OCI-M1 (cell line): ENCODE results near the gene POU2F1.

ENCODE experiments used
- DNase-seq: peaks from one replicate; lab custom pipeline; 2025; lab: John Stamatoyannopoulos, UW

Gene POU2F1

GRCh38 chr1:167367705-167368104, 147.0 kb downstream of the POU2F1 start:
- DNase-seq, result no peak

DNA sequence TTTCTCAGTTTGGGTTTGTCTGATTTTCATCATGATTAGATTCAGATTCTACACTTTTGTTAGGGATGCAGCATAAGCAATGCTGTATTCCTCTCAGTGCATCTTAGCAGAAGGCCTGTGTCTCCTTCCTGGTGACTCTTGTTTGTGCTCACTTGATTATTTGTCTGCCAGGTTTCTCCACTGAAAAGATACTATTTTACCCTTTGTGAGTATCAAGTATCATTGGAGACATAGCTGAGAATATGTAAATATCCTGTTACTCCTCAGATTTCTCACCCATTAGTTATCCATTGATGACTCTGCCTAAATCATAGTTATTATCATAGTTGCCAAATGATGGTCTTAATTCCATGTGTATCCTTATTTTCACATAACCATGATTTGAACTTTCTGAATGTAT, 148.5 kb downstream of the POU2F1 start:
- DNase-seq, result no peak

DNA sequence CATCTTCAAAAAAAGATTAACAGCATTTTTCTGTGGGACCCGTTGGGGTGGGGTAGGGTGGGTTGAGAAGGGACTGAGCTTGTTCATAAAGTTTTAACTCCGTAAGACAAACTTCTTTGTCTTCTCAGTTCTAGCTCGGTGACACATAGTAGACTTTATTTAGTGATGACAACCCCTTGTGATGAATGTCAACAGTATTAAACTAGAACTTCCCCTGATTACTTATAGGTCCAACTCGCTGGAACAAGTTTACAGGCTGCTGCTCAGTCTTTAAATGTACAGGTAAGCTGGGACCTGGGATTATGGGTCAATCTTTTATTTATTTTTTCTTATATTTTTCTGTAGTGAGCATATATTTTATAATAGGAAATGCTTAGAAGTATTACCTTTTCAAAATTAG, 149.2 kb downstream of the POU2F1 start:
- DNase-seq, result no peak

DNA sequence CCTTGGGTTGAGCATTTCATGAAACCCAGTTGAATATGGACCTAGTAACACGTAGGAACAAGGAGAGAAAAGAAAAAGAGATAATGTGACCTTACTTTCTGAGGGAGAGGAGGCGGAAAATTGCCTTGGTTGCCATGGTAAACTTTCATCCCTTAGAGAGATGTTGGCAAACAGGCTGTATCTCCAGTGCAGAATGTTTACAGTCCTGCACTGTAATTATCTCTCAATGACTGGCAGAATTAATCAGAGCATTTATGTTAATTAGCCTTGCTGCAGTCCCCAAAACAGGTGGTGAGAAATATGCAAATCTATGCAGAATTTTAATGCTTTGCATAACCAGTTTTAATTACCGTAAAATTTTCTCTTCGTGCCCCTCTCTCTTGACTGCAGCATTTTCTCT, 150.3 kb downstream of the POU2F1 start:
- DNase-seq, result no peak

DNA sequence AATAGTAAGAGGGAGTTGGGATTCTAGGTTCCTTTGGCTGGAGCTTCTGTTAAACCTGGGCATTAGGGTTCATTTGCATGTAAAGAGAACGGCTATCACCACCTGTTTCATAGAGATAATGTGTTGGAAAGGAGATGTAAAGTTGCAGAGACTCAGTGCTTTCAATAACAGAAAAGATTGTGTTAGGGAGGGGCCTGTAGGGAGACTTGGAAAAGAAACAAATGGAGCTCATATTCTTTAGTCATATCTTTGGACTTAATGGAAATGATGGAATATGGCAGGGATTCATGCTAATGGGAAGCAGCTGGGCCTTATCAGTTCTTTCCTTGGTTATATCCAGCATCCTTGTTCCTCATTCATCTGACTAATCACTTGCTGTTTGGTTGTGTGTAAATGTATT, 152.7 kb downstream of the POU2F1 start:
- peak; percentile 19 for DNase-seq

GRCh38 chr1:167373986-167374385, 153.3 kb downstream of the POU2F1 start:
- DNase-seq, result no peak

DNA sequence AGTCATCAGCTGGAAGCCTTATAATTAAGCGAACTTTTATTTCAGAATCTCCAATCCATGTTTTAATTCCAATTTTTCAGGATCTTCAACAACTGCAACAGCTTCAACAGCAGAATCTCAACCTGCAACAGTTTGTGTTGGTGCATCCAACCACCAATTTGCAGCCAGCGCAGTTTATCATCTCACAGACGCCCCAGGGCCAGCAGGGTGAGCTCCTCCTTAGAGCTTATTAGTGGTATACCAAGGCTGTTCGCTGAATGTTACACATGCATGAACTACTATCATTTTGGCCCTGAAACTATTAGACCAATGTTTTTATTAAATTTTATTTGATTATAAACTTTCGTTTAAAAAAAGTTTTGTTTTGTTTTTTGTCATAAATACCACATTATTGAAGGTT, 155.3 kb downstream of the POU2F1 start:
- DNase-seq, result no peak

DNA sequence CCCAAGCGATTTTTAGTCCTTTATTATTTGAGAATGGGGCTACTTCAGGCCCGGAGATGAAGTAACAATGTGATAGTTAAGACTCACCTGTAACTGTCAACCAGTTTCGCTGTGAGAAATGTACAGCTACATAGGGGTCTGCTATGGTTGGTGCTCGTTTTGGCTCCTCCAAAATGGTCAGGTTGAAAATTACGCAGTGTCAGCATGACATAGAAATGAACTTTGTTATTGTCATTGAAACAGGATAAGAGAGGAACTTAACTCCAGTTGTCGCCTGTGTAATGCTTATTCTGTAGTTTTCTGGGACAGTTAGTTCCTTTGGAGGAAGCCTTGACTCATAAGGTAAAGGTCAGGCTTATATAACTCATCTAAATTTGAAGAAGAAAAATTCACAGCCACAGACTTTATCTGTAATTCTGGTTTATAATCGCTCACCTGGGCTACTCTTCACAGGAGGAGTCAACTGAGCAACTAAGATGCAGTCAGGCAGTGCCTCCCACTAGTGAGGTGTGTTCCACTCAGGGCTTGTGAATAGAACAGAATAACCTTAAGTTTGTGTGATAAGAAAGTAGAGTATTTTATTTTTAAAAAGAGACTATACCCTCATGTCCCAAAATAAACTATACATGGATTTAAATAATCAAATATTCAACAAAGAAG, 166.7 kb downstream of the POU2F1 start:
- DNase-seq, result no peak

- no peak for DNase-seq
Observed at GRCh38 chr1:167388976-167389375, 168.3 kb downstream of the POU2F1 start.

- no peak for DNase-seq
Observed at GRCh38 chr1:167392200-167392696, 171.6 kb downstream of the POU2F1 start.

GRCh38 chr1:167400359-167400953, 179.8 kb downstream of the POU2F1 start:
- no peak for DNase-seq

DNA sequence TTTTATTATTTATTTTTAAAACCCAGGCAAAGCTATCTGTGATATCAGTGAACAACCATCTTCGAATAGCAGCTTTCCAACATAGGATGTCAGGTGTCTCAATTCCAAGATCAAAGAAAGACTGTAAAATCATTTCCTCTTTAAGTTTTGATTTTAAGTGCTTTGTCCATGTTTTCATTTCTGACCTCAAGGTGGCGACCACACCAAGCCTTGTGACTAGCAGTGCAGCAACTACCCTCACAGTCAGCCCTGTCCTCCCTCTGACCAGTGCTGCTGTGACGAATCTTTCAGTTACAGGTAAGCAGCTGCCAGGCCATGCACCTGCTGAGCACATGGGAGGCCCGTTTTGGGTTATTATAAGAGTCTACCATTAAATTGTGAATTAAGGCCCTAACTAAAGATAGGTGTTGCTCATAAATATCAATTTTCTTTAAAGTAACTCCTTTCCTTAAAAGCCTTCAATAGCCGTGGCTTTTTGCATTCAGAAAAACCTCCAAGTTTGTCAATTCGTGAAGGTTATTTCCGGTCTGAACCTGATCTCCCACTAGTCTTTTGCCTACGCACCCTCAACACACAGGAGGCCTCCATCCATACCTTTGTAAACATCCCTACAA, 180.7 kb downstream of the POU2F1 start:
- DNase-seq, result peak; percentile 73

DNA sequence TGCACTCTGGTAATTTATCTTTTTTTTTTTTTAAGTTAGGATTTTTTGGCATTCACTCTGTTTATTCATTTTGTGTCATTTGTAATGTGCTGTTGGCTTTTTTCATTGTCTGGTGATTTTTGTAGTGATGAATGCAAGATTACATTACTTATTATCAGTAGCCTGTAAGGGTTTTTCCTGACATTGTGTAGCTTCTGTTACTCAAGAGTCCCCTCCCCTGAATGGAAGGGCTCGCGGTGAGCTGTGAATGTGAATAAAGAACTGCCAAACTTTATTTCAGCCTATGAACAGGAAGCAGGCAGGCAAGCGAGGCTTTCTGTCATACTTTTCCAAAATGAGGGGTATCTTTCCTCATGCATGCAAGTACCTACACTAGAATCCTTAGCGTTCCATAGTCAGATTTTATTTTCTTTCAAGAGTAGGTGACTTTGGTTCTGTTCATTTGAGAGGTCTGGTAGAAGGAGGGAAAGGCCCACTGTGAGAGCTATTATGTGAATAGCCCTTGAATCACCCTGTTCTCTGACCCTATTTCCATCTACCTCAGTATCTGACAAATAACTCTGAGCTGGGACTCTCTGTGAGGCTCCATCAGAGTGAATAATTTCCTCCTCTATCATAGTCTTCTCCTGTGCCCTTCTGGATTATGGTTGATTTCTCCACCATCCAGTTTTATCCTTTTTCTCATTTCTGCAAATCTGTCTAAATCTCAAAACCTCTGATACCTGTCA, 183.6 kb downstream of the POU2F1 start:
- no peak for DNase-seq

DNA sequence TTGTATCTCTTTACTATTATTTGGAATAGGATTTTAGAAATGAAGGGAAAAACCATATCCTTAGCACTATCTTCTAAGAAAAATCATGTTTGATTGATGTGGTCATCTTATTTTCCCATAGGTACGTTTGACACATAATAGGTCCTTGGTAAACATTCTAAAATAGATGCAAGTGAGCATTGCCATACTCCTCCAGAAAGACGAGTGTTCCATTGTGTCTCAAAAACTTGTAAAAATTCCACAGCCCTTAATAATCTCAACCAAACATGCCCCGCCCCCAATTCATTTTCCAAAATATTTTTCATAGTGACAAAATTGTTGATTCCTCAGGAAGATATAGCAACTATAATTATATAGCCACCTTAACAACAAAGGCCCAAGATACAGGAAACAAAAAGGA, 184.2 kb downstream of the POU2F1 start:
- DNase-seq, result no peak

DNA sequence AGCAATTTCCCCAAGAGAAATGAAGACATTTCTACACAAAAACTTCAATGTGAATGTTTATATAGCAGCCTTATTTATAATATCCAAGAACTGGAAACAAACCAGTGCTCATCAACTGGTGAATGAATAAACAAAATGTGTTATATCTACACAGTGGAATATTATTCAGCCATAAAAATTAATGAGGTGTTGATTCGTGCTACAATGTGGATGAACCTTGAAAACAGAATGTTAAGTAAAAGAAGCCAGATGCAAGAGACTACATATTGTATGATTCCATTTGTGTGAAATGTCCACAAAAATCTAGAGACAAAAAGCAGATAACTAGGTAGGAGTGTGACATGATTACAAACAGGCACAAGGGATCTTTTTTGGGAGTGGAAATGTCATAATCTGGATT, 187.7 kb downstream of the POU2F1 start:
- no peak for DNase-seq

DNA sequence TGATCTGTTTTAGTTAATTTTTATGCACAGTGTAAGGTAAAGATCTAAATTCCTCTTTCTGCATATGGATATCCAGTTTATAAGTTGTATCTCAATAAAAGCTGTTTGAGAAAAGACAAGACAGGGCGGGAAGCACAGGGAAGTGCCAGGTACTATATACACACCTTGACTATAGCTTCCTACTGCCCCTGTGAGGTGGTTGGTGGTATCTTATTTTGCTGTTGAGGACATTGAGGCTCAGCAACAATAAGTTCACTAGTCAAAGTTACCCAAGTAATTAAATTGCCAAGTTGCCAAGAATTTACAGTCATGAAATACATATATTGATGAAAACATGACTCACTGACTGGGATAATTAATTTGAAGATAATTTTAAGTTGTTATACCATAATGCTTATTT, 188.5 kb downstream of the POU2F1 start:
- peak; percentile 8 for DNase-seq

GRCh38 chr1:167412072-167412471, 191.4 kb downstream of the POU2F1 start:
- no peak for DNase-seq

- peak; percentile 10 for DNase-seq
Observed at GRCh38 chr1:167412920-167413319, 192.2 kb downstream of the POU2F1 start.

DNA sequence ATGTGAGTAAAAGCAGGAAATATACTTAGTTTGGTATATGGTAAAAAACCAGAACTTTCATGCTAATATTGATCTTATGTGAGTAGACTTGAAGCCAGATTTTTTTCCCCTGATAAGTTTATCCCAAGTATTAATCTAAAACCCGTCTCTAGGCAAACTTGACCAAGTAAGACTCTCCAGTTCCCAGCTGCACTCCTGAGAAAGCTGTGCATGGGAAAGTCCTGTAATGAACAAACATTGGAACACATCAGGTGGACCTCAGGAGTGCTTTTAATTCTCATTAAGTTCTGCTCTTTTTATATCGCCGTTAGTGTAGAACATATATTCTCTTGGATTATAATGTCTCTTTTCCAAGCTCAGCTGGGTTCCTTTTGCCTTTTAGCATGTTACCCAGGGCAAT, 192.6 kb downstream of the POU2F1 start:
- no peak for DNase-seq

DNA sequence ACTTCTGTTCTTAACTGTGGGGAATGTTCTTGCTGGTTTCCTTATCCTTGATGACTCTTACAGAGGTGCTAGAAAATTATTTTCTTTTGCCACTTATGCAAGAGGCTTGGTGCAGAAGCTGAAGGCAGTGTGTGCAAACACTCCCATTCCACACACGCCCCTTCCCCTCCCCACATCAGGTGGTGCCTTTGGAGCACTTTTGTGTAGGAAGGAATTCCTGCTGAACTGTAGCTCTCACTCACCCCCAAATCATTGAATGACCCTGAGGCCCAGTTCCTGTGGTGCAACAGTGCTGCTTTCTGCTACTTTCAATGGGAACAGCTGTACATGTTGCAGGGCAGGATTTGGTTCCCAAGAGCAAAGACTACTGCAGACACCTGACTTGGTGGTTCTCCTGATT, 195.8 kb downstream of the POU2F1 start:
- DNase-seq, result no peak

DNA sequence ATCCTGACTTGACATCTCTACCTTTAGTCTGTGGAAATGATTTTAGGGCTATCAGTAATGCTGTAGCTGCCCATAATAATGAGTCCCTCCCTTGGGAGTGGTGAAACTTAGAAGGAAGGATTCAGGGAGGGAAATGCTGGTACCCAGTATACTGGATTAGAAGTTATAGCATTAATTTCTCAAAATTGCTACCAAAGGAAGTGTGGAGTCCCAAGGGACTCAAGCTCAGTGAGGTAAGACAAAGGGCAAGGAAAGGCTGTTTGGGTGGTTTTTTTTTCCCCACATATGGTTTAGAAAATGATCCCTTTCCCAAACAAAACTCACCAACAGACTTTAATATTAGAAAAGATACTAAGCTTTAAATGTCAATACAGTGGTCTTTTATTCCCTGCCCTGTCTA, 197.7 kb downstream of the POU2F1 start:
- no peak for DNase-seq

DNA sequence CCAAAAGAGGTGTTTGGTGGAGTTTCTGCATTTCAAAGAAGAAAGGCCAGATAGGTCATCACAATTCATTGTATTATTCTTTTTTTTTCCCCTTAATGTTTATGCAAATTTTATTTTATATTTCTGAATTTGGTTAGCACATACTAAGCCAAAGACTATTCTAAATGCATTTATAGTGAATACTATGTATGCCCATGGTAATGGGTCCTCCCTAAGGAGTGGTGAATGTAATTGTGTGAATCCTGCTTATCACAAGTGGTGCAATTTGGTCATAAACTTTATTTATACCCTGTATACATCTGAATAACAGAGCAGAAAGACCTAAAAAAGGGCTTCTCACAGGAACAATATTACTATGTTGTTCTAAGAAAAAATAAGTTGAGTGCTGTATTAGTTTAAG, 198.6 kb downstream of the POU2F1 start:
- no peak for DNase-seq

DNA sequence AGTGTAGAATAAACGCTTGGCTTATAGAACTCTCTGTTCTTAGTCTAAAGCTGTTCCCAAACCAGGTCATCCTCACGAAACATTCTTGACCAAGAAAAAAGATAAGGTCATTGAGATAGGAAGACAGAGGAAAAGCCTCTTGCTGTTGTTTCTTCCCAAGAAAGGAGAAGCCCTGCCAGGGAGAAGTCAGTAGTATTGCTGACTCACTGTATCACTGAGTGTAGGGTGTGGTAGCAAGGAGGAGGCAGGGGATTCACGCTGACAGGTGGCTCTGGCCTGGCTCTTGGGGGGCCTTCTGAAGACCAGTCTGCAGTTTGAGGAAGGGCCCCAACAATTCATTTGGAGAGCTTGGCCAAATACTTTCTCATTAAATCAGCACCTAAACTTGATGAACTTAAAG, 199.8 kb downstream of the POU2F1 start:
- DNase-seq, result peak; percentile 60
